Posterior cingulate gyrus (tissue), 11 donors: ENCODE results near the gene EIF3M.
A peak's percentile ranks its signal among the peaks of the same experiment; 100 is the strongest.

Experiments
- DNase-seq, 10 donors: peaks; one replicate each; pipeline versions ENCODE4 v3.0.0 to v3.0.0-alpha.2; 2020 to 2021; ENCODE audit warnings: mixed read lengths in 3 of 10
- intact Hi-C: fragments of 100-400 bp; cut with DNase I; formaldehyde crosslinking; loops from one replicate; pipeline ENCODE4 v1.15.1; 2023

Gene EIF3M

GRCh38 chr11:32583459-32584271, at the start of gene EIF3M:
EIF3M (plus strand) TSS chr11:32583831; CDS start chr11:32583888, 57 bp downstream.
- DNase-seq: peak; percentile 92 to 99 (median 96)
- intact Hi-C loops: no loop called here

- no peak for DNase-seq
- intact Hi-C loops: no loop called here
Measured at GRCh38 chr11:32538804-32539203, 44.8 kb upstream of the EIF3M start.

DNA sequence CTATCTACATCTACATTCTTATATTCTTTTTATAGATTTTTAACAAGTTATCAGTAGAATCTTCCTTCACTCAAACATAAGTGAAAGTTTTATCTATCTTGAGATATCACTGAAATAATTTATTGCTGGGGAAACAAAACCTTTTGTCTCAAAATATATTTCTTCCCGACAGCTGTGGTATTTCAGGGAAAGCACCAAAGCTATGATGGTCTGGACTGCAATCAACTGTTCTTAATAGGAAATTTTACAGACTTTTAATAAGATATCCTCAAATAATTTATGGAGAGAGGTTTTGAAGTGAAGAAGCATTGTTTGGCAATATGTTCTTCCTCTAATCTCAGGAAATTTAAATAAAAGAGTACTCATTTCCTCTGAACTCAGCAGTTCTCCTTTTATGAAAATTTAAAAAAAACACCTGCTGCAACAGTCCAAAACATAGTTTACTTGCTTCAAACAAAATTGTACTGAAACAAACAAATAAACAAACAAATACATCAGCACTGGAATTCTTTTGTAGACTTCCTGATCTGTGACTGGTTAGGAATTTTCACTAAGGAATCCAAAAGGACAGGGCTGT, 33.9 kb upstream of the EIF3M start:
- intact Hi-C loops: no loop called here
- DNase-seq: no peak

DNA sequence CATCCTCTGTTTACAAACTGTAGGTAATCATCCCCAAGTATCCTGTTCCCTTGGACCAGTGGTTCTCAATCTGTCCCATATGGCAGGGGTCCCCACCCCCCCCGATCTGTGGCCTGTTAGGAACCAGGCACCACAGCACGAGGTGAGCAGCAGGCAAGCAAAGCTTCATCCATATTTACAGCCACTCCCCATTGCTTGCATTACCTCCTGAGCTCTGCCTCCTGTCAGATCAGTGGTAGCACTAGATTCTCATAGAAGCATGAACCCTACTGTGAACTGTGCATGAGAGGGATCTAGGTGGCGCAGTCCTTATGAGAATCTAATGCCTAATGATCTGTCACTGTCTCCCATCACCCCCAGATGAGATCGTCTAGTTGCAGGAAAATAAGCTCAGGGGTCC, 33.4 kb upstream of the EIF3M start:
- DNase-seq: no peak
- intact Hi-C loops: no loop called here

GRCh38 chr11:32555091-32555490, 28.5 kb upstream of the EIF3M start:
- DNase-seq: no peak
- intact Hi-C loops: no loop called here

GRCh38 chr11:32555895-32556294, 27.7 kb upstream of the EIF3M start:
- DNase-seq: no peak
- intact Hi-C loops: no loop called here

GRCh38 chr11:32561835-32562234, 21.8 kb upstream of the EIF3M start:
- intact Hi-C loops: no loop called here

GRCh38 chr11:32562839-32563599, 20.6 kb upstream of the EIF3M start:
- DNase-seq: no peak
- intact Hi-C loops: no loop called here

More at GRCh38 chr11:32561835-32562234, 21.8 kb upstream of the EIF3M start:
- DNase-seq: no peak

GRCh38 chr11:32563600-32563959, 20.1 kb upstream of the EIF3M start:
- intact Hi-C loops: no loop called here
- no peak for DNase-seq

DNA sequence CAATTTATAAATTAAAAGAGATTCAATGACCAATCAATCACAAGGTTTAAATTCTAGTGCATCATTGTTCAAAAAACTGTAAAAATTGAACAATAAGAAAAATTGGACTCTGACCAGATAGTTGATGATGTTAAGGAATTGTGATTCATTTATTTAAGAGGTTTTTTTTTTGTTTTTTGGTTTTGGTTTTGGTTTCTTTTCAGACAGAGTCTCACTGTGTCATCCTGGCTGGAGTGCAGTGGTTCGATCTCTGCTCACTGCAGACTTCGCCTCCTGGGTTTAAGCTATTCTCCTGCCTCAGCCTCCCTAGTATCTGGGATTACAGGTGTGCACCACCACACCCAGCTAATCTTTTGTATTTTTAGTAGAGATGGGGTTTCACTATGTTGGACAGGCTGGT, 17.1 kb upstream of the EIF3M start:
- no peak for DNase-seq
- intact Hi-C loops: no loop called here

GRCh38 chr11:32567154-32567553, 16.5 kb upstream of the EIF3M start:
- no peak for DNase-seq
- intact Hi-C loops: no loop called here

GRCh38 chr11:32569313-32569881, 14.2 kb upstream of the EIF3M start:
- DNase-seq: no peak
- intact Hi-C loops: no loop called here

DNA sequence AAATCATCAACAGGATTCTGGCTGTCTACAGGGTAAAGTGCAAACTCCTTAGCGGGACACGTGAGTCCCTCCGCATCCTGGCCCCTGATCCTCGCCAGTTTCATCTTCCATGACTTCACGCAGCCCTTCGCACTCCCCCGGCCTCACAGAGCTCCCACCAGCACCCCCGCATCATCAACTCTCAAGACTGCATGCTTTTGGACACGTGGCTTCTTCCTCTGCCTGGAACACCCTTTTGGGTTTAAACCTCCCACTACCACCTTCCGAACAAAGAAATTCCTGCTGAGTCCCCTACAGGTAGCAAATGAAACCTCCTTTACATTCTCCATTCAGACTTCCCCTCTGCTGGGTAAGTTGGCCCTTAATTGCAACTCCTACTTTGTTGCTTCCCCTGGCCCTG, 12.6 kb upstream of the EIF3M start:
- no peak for DNase-seq
- intact Hi-C loops: no loop called here

- DNase-seq: no peak
- intact Hi-C loops: no loop called here
Measured at GRCh38 chr11:32573228-32573627, 10.4 kb upstream of the EIF3M start.

DNA sequence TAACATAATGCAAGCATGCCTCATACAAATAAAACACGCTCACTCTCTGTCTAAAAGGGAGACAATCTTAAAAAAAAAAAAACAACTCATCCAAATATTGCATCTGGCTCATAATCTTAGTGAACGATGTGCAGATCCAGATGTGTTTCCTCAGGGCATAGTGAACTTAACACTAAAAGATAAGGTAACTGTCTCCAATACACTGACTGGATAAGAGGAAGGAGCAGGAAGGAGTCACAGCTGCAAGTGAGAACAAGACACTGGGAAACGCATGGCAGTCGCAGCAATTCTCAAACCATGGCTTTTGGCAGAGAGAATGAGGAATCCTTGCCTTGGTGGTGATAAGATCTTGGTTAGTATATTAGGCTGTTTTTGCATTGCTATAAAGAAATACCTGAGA, 9.2 kb upstream of the EIF3M start:
- intact Hi-C loops: no loop called here
- no peak for DNase-seq

DNA sequence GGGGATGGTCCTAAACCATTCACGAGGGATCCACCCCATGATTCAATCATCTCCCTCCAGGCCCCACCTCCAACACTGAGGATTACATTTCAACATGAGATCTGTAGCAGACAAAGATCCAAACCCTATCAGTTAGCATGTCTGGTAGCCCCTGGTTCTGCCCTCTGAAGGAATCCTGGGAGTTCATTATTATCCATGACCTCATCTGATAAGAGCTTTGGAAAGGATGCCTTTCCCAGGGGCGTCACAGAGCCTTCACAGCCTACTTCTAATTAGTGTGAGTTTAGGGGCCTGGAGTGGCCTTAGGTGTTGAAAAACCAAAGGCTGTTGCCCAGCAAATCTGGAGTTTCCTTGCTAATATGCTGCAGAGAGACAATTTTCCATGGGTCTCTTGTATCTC, 8.6 kb upstream of the EIF3M start:
- DNase-seq: no peak
- intact Hi-C loops: no loop called here

GRCh38 chr11:32576456-32576855, 7.2 kb upstream of the EIF3M start:
- intact Hi-C loops: no loop called here
- no peak for DNase-seq

- intact Hi-C loops: no loop called here
- no peak for DNase-seq
Measured at GRCh38 chr11:32580967-32581366, 2.7 kb upstream of the EIF3M start.

DNA sequence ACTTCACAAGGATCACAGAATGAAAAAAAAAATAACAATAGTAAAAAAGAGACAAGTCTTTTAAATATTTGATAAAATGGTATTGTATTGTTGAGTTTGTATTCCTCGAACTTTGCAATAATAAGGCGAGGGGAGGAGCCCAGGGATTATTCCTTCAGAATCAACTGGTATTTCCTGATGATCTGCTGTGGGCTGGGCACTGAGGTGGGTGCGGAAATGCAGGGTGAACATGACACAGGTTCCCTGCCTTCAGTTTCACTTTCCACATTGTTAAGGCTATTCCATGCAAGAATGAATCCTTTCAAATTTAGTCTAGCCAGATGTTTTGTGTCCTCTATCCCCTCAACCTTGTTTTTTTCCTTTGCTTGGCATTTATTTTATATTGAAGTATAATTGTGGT, 2.1 kb upstream of the EIF3M start:
- DNase-seq: no peak
- intact Hi-C loops: no loop called here

GRCh38 chr11:32584921-32585320, 1.3 kb downstream of the EIF3M start:
- no peak for DNase-seq
- intact Hi-C loops: no loop called here

- DNase-seq: no peak
- intact Hi-C loops: no loop called here
Measured at GRCh38 chr11:32586576-32587190, 3.1 kb downstream of the EIF3M start.
